8988T (cell line): ENCODE results near the gene FARS2.

Source experiments
- DNase-seq: peaks from one replicate; pipeline ENCODE4 v3.0.0; 2011

Gene FARS2

DNA sequence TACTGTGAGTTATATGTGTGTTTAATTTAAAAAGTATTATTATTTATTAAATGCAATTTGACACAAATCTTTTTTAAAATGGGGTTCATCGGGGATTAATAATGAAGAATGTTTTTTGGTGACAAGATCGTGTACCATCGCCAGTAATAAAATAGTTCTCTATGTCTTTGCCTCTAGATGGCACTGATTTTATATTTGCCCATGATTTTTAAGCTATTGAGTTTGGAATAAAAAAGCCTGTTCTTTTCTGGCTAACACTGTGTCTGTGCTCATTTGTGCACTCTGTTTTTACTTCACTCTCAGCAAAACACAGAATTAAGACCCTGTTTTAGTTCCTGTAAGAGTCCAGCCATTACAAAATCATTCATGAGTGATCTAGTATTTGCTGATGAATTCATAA lies 127.0 kb downstream of the FARS2 start:
- DNase-seq = no peak

DNA sequence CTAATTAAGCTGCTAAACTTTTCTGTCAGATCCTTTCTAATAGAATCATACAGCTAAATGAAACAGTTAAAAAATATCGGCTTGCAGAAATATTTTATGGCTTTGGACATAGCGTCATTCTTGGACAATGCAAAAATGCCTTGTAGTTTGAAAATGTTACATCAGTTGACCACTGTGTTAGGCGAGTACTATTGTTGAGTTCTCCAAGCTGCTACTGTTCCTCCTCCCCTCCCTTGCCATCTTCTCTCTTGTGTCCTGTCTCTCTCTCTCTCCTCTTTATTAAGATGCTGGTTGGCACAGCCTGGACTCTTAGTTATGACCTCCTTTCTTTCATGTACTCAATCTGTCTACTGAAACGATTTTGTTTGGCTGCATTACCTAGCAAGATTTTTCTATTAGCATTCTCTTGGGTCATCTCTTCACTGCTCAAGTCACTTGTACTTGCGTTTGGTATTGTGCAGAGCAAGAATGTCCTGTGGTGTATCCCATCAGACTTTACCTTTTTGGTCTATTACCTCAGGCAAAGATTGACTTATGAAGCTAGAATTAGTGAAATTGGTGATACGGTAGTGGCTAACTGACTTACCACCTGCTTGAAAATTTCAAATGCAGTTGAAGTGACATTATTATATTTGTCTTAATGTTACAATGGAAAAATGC lies 127.9 kb downstream of the FARS2 start:
- no peak for DNase-seq

DNA sequence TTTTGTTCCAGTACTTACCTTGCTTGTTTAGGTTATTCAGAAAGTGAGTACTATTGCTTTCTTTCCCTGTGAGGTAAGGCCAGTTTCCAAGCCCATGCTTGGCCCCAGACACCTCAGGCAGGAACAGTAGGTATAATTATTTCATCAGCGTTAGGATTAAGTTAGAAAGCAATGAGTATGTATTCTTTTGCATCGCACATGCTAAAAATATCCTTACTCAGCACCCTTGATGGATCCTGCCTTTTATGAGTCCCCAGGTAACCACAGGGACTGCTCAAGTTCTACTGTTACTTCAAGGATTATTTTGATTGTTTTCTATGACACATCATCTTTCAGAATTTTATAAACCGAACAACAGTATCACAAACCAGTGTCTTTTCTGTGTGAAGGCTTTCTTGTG lies 128.9 kb downstream of the FARS2 start:
- DNase-seq = no peak

DNA sequence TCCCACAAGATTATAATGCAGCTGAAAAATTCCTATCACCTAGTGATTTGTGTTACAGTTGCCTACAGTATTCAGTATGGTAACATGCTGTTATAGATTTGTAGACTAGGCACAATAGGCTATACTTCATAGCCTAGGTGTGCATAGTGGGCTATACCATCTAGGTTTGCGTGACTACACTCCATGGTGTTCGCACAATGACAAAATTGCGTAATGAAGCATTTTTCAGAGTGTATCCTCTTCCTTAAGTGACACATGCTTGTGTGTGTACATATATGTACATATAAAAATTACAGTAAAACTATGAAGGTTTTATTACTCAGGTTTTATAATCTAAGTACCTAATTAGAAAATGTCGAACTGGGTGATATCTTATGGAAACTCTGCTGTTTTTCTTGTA lies 133.0 kb downstream of the FARS2 start:
- DNase-seq = no peak

DNA sequence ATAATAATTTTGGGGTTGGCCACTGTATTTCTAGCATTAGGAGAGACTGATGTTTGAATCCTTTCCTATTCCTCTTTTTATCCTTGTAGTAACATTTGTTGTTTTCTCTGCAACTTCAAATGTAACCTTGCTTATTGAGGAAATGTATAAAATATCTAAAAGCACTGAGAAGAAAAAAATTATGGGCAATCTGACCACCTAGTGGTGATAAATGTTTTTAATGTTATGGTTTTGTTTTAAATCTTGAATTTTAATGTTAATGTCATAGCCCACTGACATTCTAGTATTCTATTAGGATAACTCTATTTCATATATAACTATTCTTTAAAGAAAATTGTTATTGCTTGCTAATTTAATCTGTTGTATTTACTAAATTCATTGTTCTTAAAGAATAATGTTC lies 134.4 kb downstream of the FARS2 start:
- DNase-seq = no peak

DNA sequence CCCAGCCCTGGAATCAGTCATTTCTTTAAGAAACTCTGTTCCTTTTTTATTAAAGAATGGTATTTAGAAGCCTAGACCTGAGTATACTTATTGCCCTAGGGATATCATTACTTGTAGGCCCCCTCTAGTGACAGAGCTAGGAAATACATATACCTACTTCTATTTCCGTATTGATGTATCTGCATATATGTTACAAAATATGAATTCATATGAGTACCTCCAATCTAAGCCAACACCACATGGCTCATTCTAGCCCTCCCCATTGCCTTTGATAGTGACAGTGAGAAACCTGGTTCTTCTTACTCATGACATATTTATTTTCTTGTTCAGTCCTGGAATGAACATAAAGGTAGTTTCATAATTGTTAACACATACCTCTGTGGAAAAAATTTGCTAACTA lies 137.2 kb downstream of the FARS2 start:
- DNase-seq = no peak

DNA sequence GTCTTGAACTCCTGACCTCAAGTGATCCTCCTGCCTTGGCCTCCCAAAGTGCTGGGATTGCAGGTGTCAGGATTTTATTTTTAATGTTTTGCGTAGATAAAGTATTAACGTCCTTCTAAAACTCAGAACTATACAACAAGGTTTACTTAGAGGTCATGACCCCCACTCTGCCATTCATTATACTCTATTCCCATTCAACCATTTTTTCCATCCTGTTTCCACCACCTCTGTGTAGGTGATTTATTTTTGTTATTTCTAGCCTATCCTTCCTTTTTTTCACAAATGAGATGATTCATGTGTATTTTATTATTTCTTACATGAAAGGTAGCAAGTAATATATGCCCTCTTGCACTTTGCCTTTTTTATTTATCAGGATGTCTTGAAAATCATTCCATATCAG lies 138.1 kb downstream of the FARS2 start:
- no peak for DNase-seq

DNA sequence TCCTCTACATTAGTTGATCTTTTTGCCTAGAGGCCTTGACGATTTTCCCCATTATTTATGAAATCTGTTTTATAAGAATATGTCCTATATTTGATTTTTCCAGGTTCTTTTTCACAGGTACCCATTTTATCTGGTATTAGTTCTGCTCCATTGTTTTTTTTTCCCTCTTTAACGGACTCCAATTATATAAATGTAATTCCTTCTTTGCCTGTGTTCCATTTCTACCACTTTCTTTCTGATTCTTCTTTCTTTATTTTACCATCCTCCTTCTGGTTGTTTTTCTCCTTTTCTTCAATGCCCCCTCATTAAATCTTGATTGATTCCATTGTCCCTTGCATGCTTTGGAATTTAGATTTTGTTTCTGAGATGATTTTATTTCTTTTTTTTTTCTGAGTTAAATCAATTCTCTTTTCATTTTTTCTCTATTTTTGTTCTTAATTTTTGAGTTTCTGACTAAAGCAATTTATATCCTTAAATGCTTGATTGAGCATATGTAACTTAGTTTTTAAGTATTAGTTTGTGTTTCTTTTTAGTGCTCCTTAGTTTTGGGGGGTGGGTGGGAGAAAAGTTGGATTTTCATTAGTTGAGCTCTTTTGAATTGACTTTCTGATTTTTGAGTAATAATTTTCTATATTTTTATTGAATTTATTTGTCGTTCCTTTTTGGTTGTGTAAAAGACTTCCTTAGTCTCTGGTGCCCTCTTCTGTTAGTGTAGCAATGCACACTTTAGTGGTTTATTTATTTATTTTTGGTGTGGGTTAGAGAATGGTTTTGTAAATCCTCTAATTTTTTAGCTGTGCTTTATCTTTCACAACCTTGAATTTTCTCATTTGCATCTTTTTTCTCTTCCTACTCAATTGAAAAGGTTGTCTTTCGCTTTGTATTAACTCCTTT lies 140.8 kb downstream of the FARS2 start:
- DNase-seq = no peak

DNA sequence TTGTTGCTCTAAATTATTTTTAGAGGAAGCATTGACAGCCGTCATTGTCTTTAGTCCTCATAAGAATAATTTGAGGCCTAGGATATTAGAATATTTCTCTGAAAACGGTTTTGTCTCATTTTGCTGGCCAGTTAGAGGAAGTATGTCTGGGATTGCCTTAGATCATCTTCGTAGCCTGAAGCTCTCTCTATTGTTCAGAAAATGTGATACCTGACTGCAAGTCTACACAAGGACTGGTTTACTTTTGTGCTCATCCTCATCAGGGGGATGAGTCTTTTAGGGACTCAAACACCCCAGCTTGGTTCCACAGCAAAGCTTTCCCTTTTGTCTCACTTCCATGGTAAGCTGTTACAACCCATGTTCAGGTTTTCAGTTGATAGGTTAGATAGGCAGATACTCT lies 141.8 kb downstream of the FARS2 start:
- no peak for DNase-seq

DNA sequence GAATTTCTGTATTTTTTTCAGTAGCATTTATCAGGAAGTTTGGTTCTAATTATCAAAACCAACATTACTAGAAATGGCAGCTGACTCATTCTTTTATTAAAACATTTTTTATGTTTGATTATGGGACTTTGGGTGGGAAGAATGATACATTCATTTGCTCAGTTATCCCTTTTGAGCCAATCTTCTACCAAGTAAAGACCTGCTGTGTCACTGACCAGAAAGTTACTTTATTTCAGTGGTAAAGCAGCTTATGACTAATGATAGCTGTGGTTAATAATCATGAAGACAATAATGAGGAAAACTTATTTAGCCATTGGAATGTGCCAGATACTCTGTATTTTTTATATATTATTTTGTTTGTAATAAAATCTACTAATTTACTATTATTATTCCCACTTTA lies 142.3 kb downstream of the FARS2 start:
- no peak for DNase-seq

DNA sequence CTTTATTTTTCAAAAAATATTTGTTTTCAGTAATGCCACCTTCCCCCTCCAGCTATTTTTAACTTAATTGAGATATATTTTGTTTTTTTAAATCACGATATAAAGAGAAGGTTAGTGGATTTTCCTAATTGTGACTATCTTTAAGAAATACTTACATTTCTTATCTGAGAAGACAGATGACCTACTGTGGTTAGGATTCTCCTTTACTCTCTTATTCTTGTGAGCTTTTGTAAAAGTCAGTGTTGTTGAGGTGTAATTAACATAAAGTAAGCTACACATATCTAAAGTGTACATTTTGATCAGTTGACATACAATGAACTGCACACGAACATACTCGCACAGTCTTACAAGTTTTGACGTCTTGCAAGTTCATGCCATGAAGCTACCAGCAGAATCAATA lies 144.7 kb downstream of the FARS2 start:
- no peak for DNase-seq

DNA sequence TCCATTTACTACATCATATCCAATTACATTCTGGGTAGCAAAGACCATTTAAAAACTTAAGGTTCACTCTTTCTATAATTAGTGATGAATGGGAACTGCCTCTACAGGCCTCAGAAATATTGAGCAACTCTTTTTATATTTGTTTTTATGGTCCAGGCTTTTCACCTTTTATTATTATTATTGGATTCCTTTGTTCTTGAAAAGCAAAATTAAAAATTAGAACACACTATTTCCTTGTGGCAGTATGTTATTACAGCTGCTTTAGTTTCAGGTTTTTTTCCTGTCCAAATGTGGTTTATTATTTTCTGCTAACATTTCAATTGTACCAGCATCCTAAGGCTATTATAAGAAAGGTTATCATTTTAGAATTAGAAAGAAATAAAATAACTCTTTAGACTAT lies 150.1 kb downstream of the FARS2 start:
- DNase-seq = no peak

DNA sequence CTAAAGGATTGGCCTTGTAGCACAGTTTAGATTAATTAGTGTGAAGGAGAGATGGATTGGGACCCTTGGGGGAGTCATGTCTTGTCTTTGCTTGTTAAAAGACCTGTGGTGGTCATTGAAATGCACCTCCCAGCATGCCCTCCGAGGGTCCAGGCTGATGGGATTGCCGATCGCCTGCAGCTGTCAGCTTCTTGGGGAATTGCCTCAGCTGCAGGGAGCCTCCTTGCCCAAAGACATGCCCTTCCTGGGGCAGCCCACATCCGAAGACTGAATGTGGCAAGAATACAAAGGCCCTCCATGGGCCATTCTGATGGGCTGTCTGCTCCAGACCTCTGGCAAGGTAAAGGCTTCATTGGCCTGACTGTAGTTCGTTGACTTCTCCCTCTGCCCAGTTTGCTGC lies 150.7 kb downstream of the FARS2 start:
- DNase-seq = no peak

DNA sequence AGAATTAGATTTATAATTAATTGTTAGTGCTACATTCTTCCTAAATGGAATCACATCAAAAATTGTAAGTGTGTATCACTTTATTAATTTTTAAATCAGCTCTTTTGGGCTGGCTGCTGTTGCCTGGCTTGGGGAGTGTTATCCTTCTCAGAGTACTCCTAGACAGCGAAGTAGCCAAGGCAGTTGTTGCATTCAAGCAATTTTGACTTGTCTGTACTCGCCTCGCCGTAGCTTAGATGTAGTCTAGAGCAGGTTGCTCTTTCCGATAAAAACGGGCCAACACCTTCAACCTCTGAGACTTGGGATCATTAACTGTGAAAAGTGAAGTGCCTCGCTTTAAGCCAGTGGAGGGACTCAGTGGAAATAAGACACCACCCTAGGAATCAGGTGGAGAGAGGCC lies 151.3 kb downstream of the FARS2 start:
- DNase-seq = no peak

DNA sequence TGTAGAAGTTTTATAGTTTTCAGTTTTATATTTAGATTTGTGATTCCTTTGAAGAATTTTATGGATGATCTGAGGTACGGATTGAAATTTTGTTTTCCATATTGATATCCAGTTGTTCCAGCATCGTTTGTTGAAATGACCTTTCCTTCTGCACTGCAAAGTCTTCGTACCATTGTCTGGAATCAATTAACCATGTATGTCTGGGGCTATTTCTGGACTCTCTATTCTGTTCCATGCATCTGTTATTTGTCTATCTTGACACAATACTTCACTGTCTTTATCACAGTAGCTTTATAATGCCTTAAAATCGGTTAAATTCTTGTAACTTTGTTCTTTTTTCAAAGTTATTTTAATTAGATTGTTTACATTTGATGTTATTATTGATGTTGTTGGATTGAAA lies 154.9 kb downstream of the FARS2 start:
- no peak for DNase-seq

DNA sequence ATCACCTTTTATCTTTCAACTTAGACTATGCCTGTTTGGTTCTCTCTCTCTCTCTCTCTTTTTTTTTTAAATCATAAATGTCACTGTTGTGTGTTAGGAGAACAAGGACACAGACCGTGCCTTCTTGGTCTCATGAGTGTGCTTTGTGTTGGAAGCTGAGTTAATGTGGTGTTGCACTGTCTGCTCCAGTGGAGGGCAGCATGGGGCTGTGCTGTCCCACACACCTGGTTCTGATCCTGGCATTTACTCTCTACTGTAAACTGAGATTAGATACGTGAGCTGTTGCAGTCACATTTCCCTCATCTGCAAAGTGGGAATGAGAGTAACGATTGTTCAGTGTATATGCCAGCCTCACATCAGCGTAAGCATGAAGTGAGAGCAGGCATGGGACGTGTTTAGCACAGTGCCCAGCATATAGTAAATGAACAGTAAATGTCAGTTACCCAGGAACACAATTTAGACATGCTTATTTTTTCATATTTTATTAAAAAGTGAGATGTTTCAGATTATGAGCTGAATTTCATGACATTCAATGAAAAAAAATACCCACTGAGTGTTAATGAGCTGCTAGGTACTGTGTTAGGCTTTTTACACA lies 161.1 kb downstream of the FARS2 start:
- no peak for DNase-seq

DNA sequence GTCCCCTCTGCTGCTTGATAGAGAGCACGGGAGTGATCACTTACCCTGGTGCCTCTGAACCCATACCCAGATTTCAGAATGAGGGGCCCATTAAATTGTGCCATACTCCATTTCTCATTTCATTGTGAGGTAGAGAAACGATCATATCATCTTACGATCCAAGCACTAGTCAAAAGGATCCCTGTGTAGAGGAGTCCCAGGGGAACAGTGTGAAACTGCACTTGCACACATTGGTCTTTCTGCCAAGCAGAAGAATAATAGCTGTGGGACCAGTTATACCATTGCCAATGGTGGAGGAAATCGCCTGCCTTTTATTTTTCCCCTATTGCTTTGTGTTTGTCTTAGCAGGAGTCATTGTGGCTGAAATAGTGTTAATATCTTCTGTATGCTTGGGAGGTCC lies 161.9 kb downstream of the FARS2 start:
- DNase-seq = no peak

DNA sequence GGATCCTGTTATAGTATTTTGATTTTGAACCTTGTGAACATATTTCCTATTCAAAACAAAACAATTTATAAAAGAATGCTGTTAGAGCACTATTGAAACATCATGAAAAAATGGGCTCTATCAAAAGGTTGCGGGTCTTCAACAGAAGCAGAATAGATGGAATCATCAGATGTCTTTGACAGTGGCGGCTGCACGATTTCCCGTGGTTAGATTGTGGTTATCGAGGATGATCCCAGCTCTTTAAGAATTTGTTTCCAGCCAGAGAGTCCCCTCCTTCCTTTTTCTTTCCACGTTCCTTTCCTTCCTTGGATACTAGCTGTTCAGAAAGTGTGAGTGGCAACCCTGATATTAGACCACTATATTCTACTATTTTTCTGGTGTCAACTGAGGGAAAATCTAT lies 163.4 kb downstream of the FARS2 start:
- DNase-seq = no peak

DNA sequence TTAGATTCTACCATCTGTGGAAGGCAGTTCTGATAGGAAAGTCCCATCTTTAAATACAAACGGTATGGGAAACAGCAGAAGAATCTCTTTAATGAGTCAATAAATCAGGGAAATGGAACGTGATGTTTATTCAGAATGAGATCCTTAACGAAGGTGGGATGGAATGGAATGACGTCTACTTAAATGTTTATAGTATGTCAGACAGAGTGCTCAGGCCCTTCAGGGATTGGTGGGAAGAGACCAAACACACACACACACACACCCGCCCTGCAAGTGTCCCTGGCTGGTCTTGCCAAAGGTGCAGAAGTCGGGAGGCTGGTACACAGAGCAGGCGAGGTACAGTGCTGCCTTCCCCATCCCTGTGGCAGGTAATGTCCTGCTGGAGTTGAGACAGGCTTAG lies 164.0 kb downstream of the FARS2 start:
- DNase-seq = no peak

DNA sequence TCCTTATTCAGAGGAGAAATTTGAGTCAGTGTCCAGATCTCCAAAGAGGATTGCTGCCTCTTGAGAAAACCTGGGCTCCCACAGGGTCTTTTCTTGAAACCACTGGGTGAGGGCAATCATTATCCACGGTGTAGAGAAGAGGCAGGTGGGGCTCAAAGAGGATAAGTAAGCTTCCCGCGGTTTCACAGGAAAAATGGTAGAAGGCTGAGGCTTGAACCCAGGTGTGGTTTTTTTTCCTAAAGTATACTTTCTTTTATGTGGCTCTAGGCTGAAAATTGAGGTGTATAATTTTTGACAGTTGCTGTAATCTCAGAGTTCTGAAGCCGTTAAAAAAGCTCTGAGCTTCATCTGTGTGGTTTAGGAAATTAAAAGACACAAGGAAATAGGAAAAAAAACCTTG lies 164.5 kb downstream of the FARS2 start:
- no peak for DNase-seq

DNA sequence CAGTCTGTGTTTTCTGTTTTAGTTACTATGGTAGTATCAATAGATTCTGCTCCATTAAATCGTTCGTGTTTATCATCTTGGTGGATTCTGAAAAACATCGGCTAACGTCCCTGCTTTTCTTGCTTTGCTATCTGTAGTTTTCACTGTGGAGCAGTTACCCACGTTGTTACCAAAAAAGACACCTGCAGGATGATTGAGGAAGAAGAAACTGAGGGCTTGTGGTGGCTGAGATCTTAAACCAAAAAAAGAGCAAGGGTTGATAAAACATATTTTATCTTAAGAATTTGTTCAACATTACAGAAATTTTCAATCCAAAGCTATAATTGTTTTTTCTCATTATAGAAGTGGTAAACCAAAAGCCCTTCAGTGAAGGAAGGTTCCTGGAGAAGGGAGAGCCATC lies 166.3 kb downstream of the FARS2 start:
- DNase-seq = no peak

DNA sequence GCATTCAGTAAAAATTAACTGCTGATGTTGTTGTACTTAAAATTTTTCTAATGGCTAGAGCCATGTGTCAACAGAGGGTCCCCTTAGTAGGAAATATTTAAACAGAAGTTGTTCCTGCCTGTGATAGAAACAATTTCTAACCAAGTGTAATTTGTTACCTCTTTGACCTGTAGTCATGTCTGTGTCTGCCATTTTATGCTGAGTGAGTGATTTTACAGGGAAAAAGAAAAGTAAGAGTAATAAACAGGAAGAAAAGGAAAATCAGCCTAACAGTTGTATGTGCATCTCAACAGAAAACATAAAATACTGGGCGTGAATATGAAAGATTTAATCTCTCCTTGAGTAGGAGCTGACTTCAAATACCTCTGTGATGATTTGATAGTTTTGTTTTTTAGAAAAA lies 172.0 kb downstream of the FARS2 start:
- DNase-seq = no peak

DNA sequence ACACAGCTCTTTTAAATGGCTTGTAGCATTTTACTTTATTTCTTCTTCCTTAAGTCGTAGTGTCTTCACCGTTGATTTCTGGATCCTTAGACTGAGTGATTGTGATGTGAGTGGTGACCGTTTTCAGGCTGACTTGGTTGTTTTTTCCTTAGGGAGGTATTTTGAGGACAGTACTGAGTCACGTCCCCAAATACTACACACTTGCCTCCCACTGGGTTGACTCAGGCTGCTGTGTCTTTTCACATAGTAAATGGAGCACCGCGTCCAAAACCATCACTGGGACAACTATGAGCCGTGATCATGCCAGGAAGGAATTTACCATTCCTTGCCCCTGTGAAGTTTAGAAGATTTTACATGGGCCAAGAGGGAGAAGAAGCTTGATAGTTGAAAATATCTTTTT lies 174.1 kb downstream of the FARS2 start:
- DNase-seq = no peak

DNA sequence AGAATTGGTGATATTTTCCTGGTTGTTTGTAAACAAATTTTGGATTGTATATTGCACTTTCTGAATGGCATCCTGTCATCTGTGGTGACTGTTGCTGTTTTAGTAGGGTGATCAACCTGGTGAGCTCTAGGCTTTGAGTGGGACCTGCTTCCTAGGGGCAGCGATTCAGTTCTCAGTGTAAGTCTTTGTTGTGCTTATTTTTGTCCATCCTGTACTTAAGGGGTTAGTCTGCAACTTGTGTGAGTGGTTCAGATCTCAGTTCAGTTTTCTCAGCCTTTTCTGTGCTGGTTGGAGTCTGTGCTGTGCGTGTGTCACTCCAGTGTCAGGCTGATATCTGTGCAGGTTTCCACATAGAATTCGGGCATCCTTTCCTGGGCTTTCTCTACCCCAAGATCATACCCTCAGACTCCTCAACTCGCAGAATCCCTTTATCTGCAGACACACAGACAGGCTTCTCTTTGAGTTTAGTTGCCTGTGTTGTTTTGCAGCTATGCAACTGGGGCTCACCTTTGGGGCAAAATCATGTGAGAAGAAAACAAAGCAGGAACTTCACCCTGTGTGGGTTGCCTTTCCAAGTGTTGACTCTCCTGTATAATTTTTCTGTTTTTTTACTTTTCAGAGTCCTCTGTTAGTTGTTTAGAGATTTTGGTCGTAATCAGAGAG lies 177.7 kb downstream of the FARS2 start:
- DNase-seq = no peak
